Keratinocyte (primary cell): Measurements from ENCODE around the gene DIPK2B.

Source experiments
- EZH2 ChIP-seq: IDR thresholded peaks from one replicate; pipeline ENCODE4 v1.6.1; 2012; ENCODE audit warnings: inconsistent platforms, mild to moderate bottlenecking, low read length, moderate library complexity
- TF ChIP-seq, protein P1 (sequence below), 3 experiments: IDR thresholded peaks in 1 of 3; conservative IDR thresholded peaks in 1 of 3; optimal IDR thresholded peaks in 1 of 3; 2 replicates in 2 of 3; 3 replicates in 1 of 3; pipeline versions ENCODE3 to v1.5.1; 2011; ENCODE audit warnings: low read length in 3 of 3, mild to moderate bottlenecking in 3 of 3, moderate library complexity in 2 of 3, control low read depth in 1 of 3, inconsistent platforms in 1 of 3; ENCODE audit not compliant: insufficient read depth in 2 of 3; ENCODE audit errors: extremely low read depth in 1 of 3

DNA sequence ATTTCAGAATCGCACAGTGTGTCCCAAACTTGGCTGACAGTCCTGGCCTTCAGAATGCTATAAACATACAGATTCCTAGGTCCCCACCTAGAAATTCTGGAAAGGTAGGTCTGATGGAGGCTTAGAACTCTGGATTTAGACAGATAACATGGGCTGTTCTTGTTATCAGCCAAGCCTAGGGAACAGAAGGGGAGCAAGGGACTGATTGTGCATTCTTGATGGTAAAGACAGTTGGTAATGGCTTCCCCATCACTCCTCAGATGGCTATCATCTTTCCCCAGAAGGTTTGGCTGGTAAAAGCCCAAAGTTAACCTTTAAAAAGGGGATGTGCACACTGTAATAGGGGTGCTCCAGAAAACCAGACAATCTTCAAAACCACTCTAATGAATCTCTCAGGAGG, 35.7 kb downstream of the DIPK2B start:
- TF ChIP-seq, protein P1, sequence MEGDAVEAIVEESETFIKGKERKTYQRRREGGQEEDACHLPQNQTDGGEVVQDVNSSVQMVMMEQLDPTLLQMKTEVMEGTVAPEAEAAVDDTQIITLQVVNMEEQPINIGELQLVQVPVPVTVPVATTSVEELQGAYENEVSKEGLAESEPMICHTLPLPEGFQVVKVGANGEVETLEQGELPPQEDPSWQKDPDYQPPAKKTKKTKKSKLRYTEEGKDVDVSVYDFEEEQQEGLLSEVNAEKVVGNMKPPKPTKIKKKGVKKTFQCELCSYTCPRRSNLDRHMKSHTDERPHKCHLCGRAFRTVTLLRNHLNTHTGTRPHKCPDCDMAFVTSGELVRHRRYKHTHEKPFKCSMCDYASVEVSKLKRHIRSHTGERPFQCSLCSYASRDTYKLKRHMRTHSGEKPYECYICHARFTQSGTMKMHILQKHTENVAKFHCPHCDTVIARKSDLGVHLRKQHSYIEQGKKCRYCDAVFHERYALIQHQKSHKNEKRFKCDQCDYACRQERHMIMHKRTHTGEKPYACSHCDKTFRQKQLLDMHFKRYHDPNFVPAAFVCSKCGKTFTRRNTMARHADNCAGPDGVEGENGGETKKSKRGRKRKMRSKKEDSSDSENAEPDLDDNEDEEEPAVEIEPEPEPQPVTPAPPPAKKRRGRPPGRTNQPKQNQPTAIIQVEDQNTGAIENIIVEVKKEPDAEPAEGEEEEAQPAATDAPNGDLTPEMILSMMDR (optimal IDR thresholded peaks at IDR 0.05 in 1 of 3, IDR thresholded peaks at IDR 0.05 in 1 of 3, conservative IDR thresholded peaks at IDR 0.05 in 1 of 3; ENCODE audit: extremely low read depth in 1 of 3, insufficient read depth in 2 of 3, low read length in 3 of 3) = no peak
- TF ChIP-seq EZH2 = no peak
